Panc1 (cell line): ENCODE measurements around the gene MAPRE2. TPM values are rescaled to one million over a fixed set of nuclear protein-coding genes. Genes with fewer than 3 reads are reported as not detected.
A peak's percentile ranks its signal among the peaks of the same experiment; 100 is the strongest.

Experiments
- ATAC-seq: fragments of 200-7000 bp; cut with Tn5 transposase; 2 replicates; pipeline ENCODE4 v1.9.1; 2020; ENCODE audit warnings: mild to moderate bottlenecking, moderate library complexity
- BruUV-seq: library from RNA; stranded (reverse); fragments of 400-500 nt; replicated peaks from 2 replicates; lab custom pipeline; 2021; lab: Mats Ljungman, UMichigan
- CTCF ChIA-PET: fragments of 300-600 bp; sonication (Branson Sonifier 250); formaldehyde crosslinking; loops from one replicate; lab custom pipeline; 2022; ENCODE audit warnings: antibody characterized with exemption; lab: Charles Lee
- POLR2A ChIA-PET: fragments of 300-600 bp; sonication (Branson Sonifier 250); formaldehyde crosslinking; loops from one replicate; lab custom pipeline; 2022; ENCODE audit warnings: antibody characterized with exemption; lab: Charles Lee
- DNase-seq: peaks from one replicate; pipeline ENCODE4 v3.0.0-alpha.2; 2010; ENCODE audit warnings: low read depth, low spot score
- H3K27ac ChIP-seq: 2 replicates; pipeline ENCODE4 v1.5.1; 2011; ENCODE audit warnings: mild to moderate bottlenecking, low read length, inconsistent platforms
- H3K27me3 ChIP-seq: fragments of 200-500 bp; sonication (Bioruptor generic); 2 replicates; pipeline ENCODE4 v1.6.0; 2014; ENCODE audit warnings: low read length, inconsistent platforms; ENCODE audit not compliant: control insufficient read depth, insufficient read depth
- H3K36me3 ChIP-seq: fragments of 200-500 bp; sonication (Bioruptor generic); 2 replicates; pipeline ENCODE4 v1.5.1; 2014; ENCODE audit warnings: inconsistent platforms, mild to moderate bottlenecking, low read length, moderate library complexity; ENCODE audit not compliant: control insufficient read depth, insufficient read depth
- H3K4me1 ChIP-seq: 2 replicates; pipeline ENCODE4 v1.5.1; 2011; ENCODE audit warnings: inconsistent platforms, mild to moderate bottlenecking, low read length, moderate library complexity; ENCODE audit not compliant: control insufficient read depth, insufficient read depth
- H3K4me3 ChIP-seq, 2 experiments: 2 replicates each; pipeline ENCODE4 v1.5.1; 2011 to 2012; ENCODE audit warnings: low read depth in 2 of 2, low read length in 2 of 2, mild to moderate bottlenecking in 2 of 2, inconsistent platforms in 1 of 2, moderate library complexity in 1 of 2
- H3K9me3 ChIP-seq: fragments of 200-500 bp; sonication (Bioruptor generic); 2 replicates; pipeline ENCODE4 v1.5.1; 2014; ENCODE audit warnings: low read depth, mild to moderate bottlenecking, inconsistent platforms, low read length, moderate library complexity; ENCODE audit not compliant: control insufficient read depth, insufficient read depth
- POLR2AphosphoS5 ChIP-seq: IDR thresholded peaks from 2 replicates; pipeline ENCODE4 v1.6.1; 2012; ENCODE audit warnings: mild to moderate bottlenecking, low read depth, low read length, moderate library complexity
- SIN3A ChIP-seq: IDR thresholded peaks from 2 replicates; pipeline ENCODE4 v1.6.1; 2012; ENCODE audit warnings: low read depth, mild to moderate bottlenecking, low read length, moderate library complexity, borderline replicate concordance; ENCODE audit not compliant: insufficient read depth
- TCF7L2 ChIP-seq: IDR thresholded peaks from 2 replicates; pipeline ENCODE4 v1.6.1; 2011; ENCODE audit warnings: mild to moderate bottlenecking, low read depth, low read length, inconsistent platforms
- in situ Hi-C: cut with HindIII; loops from 2 replicates; pipeline ENCODE4 v1.10.0; 2016; ENCODE audit warnings: low sequenced_read_pairs, low pct_unique_long_range_greater_than_20kb
- intact Hi-C: fragments of 100-400 bp; cut with micrococcal nuclease; formaldehyde crosslinking; loops from one replicate; pipeline ENCODE4 v1.10.0; 2022; ENCODE audit not compliant: unreplicated experiment
- total RNA-seq: library from RNA; stranded (reverse); gene quantifications from one replicate; pipeline ENCODE4 v1.2.1, GENCODE V29; 2021; ENCODE audit not compliant: unreplicated experiment
- TF ChIP-seq, protein P1 (sequence below), 2 experiments: IDR thresholded peaks; 2 replicates each; pipeline ENCODE4 v1.6.1; 2011 to 2012; ENCODE audit warnings: low read depth in 2 of 2, control low read depth in 1 of 2, low read length in 1 of 2, mild to moderate bottlenecking in 1 of 2, moderate library complexity in 1 of 2; ENCODE audit not compliant: insufficient read depth in 1 of 2
- TF ChIP-seq, protein P2 (sequence below): fragments of 450-650 bp; IDR thresholded peaks from 2 replicates; pipeline ENCODE4 v1.5.1; 2017; ENCODE audit warnings: mild to moderate bottlenecking

The MAPRE2 gene
- total RNA-seq, 1 experiment from 2014 or later = 14.1 TPM

DNA sequence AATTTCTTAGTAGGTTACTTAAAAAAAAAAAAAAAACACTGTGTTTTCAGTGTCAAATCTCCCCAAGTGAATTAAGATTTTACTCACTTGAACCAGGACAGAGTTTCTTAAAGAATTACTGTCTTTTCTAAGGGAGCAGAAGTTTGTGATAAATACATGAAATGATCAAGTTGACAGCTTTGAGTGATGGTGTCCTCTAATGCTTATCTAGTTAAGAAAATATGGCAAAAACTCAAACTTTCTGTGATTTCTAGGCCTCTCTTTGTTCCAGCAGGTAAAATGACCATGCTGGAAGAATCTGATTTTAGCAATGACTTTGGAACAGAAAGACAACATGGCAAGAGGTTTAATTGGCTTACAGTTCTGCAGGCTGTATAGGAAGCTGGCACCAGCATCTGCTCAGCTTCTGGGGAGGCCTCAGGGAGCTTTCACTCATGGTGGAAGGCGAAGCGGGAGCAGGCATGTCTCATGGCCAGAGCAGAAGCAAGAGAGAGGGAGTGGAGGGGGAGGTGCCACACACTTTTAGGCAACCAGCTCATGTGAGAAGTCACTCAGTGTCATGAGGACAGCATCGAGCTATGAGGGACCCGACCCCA is 6.6 kb downstream of the MAPRE2 start:
- H3K27ac ChIP-seq = no peak overlapping the region
- POLR2A ChIA-PET = no interaction called here
- in situ Hi-C loops (no loop called here), intact Hi-C loops (no loop called here)
- H3K9me3 ChIP-seq = no peaks in the 10 kb centered on the region
- no peaks in the 10 kb centered on the region for H3K27me3 ChIP-seq
- no peak for ATAC-seq
- DNase-seq = no peak
- no peak overlapping the region for H3K4me3 ChIP-seq
- H3K36me3 ChIP-seq = no peaks in the 10 kb centered on the region
- peaks cover 4% of the 10 kb centered on the region for H3K4me1 ChIP-seq
- CTCF ChIA-PET = no interaction called here
- no TSS peak for BruUV-seq
- TF ChIP-seq TCF7L2 (no peak), POLR2AphosphoS5 (no peak), SIN3A (no peak)
- TF ChIP-seq, protein P1, sequence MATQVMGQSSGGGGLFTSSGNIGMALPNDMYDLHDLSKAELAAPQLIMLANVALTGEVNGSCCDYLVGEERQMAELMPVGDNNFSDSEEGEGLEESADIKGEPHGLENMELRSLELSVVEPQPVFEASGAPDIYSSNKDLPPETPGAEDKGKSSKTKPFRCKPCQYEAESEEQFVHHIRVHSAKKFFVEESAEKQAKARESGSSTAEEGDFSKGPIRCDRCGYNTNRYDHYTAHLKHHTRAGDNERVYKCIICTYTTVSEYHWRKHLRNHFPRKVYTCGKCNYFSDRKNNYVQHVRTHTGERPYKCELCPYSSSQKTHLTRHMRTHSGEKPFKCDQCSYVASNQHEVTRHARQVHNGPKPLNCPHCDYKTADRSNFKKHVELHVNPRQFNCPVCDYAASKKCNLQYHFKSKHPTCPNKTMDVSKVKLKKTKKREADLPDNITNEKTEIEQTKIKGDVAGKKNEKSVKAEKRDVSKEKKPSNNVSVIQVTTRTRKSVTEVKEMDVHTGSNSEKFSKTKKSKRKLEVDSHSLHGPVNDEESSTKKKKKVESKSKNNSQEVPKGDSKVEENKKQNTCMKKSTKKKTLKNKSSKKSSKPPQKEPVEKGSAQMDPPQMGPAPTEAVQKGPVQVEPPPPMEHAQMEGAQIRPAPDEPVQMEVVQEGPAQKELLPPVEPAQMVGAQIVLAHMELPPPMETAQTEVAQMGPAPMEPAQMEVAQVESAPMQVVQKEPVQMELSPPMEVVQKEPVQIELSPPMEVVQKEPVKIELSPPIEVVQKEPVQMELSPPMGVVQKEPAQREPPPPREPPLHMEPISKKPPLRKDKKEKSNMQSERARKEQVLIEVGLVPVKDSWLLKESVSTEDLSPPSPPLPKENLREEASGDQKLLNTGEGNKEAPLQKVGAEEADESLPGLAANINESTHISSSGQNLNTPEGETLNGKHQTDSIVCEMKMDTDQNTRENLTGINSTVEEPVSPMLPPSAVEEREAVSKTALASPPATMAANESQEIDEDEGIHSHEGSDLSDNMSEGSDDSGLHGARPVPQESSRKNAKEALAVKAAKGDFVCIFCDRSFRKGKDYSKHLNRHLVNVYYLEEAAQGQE (IDR thresholded peaks at IDR 0.05; ENCODE audit: insufficient read depth in 1 of 2, low read depth in 2 of 2, low read length in 1 of 2) = no peak
- TF ChIP-seq, protein P2, sequence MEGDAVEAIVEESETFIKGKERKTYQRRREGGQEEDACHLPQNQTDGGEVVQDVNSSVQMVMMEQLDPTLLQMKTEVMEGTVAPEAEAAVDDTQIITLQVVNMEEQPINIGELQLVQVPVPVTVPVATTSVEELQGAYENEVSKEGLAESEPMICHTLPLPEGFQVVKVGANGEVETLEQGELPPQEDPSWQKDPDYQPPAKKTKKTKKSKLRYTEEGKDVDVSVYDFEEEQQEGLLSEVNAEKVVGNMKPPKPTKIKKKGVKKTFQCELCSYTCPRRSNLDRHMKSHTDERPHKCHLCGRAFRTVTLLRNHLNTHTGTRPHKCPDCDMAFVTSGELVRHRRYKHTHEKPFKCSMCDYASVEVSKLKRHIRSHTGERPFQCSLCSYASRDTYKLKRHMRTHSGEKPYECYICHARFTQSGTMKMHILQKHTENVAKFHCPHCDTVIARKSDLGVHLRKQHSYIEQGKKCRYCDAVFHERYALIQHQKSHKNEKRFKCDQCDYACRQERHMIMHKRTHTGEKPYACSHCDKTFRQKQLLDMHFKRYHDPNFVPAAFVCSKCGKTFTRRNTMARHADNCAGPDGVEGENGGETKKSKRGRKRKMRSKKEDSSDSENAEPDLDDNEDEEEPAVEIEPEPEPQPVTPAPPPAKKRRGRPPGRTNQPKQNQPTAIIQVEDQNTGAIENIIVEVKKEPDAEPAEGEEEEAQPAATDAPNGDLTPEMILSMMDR = no peak

DNA sequence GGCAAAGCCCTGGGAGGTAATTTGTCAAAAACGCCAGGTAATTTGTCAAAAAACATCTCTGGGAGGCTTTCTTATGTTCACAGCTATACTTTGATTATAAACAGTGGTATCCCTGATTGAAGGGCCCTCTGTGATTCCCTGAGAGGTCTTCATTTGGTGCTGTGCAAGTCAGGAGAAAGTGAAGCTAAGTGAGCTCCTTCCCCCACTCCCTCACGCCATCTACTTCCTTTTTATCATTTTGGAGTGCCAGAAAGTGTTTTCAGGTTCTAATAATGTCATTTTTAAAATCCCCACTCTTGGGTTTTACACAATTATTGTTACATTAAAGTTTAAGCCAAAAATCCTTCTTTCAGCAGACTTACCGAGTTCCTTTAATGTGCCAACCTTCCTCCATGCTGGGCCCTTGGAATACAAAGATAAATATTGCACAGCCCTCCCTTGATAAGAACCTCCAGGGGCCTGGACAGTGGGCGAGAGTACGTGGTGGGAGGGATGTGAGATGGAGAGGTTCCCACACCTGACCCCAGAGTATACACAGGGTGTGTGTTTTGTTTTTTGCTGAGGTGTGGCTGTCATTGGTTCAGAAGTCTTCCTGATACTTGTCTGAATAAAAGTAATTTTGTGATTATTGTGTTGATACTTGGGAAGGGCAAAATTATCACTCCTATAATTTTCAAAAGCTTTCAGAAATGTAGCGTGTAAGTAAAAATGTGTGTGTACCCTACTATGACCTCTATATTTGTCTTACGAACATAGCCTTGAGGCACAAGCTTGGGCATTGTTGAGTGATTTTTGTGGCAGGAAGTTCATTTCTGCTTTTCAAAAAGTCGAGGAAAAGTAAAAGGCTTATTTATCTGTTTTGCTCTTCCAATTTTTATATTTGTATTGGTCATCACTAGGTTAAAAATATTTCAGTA is 8.2 kb downstream of the MAPRE2 start:
- Histone ChIP-seq H3K4me3 (peak overlapping the region in 1 of 2 experiments; percentile 1; a peak in 1 of 4 replicates), H3K4me1 (peaks cover 2% of the 10 kb centered on the region), H3K9me3 (no peaks in the 10 kb centered on the region), H3K27me3 (no peaks in the 10 kb centered on the region), H3K27ac (peak overlapping the region; percentile 44; the same call in 1 of the 2 replicates), H3K36me3 (no peaks in the 10 kb centered on the region)
- ATAC-seq (no peak), DNase-seq (no peak)
- POLR2A ChIA-PET = no interaction called here
- CTCF ChIA-PET = no interaction called here
- intact Hi-C loops = no loop called here
- TF ChIP-seq, protein P1 (IDR thresholded peaks at IDR 0.05; ENCODE audit: insufficient read depth in 1 of 2, low read depth in 2 of 2, low read length in 1 of 2) = no peak
- TF ChIP-seq SIN3A (no peak), POLR2AphosphoS5 (no peak), TCF7L2 (no peak)
- TF ChIP-seq, protein P2 = no peak
- in situ Hi-C loops = no loop called here
- BruUV-seq = no TSS peak
